AG04450 (cell line): ENCODE data around the gene TM4SF1. TPM values are rescaled to one million over a fixed set of nuclear protein-coding genes. Genes with fewer than 3 reads are reported as not detected.
"Not testable (repeated sequence)": the region's sequence is repeated elsewhere in the genome, so short reads cannot be mapped to it uniquely, and the experiment has no call there.

Source experiments
- CTCF ChIA-PET: fragments of 300-600, 350-600 bp; formaldehyde crosslinking; extraction: SDS; loops from one replicate; lab custom pipeline; 2022; ENCODE audit warnings: antibody characterized with exemption, inconsistent platforms; lab: Charles Lee
- POLR2A ChIA-PET: fragments of 350-600 bp; formaldehyde crosslinking; extraction: SDS; loops from one replicate; lab custom pipeline; 2021; ENCODE audit warnings: antibody characterized with exemption, inconsistent platforms; lab: Yijun Ruan, JAX
- DNase-seq: peaks from one replicate; pipeline ENCODE4 v3.0.0-alpha.2; 2011; ENCODE audit warnings: low read depth, low spot score
- H3K27ac ChIP-seq: one replicate; pipeline ENCODE4 v1.5.1; 2012; ENCODE audit warnings: low read depth, low read length, control low read depth
- H3K27me3 ChIP-seq: one replicate; pipeline ENCODE4 v1.6.0; 2012; ENCODE audit warnings: low read length; ENCODE audit not compliant: control insufficient read depth, insufficient read depth
- H3K4me3 ChIP-seq: 2 replicates; pipeline ENCODE4 v1.5.1; 2011; ENCODE audit warnings: mild to moderate bottlenecking, low read depth, low read length, control low read depth
- H3K9me3 ChIP-seq: 2 replicates; pipeline ENCODE4 v1.5.1; 2012; ENCODE audit warnings: low read length; ENCODE audit not compliant: control insufficient read depth, insufficient read depth
- CTCF ChIP-seq: IDR thresholded peaks from 2 replicates; pipeline ENCODE4 v1.5.1; 2011; ENCODE audit warnings: low read depth, low read length, control low read depth, inconsistent platforms
- polyA plus RNA-seq: library from polyadenylated mRNA; depleted of rRNA; stranded (reverse); fragments of >200 nt; gene quantifications from 2 replicates; pipeline ENCODE4 v1.2.3, GENCODE V29; 2011

Gene TM4SF1
- polyA plus RNA-seq, 1 experiment, result 260 TPM

- no peak for DNase-seq
- Histone ChIP-seq H3K4me3 (no peak overlapping the region), H3K9me3 (no peaks in the 10 kb centered on the region), H3K27ac (peak overlapping the region; percentile 63), H3K27me3 (no peaks in the 10 kb centered on the region)
- TF ChIP-seq CTCF, result no peak
- ChIA-PET CTCF (interaction anchor here (0.6 to 1.6 kb wide), 3 partner anchors 12 to 220 kb away, joined by 3 to 6 read pairs (median 3); no protein-coding TSS in a partner anchor), POLR2A (no interaction called here)
Measured at GRCh38 chr3:149340310-149340933, 37.0 kb downstream of the TM4SF1 start.

- no peaks in the 10 kb centered on the region for H3K9me3 ChIP-seq
- DNase-seq, result peak; percentile 79
- no peak overlapping the region for H3K4me3 ChIP-seq
- ChIA-PET CTCF (interaction anchor here (0.6 to 1.6 kb wide), 2 partner anchors 12 to 31 kb away, joined by 3 to 6 read pairs; no protein-coding TSS in a partner anchor), POLR2A (no interaction called here)
- H3K27ac ChIP-seq, result peak overlapping the region; percentile 63
- TF ChIP-seq CTCF, result no peak
- H3K27me3 ChIP-seq, result no peaks in the 10 kb centered on the region
Measured at GRCh38 chr3:149339931-149340309, 37.5 kb downstream of the TM4SF1 start.

GRCh38 chr3:149337486-149337885, 40.0 kb downstream of the TM4SF1 start:
- CTCF ChIA-PET, result interaction anchor here (1.5 kb wide), 1 partner anchor 382 kb away, joined by 4 read pairs; no protein-coding TSS in a partner anchor
- POLR2A ChIA-PET, result not testable (repeated sequence)

GRCh38 chr3:149336925-149337324, 40.5 kb downstream of the TM4SF1 start:
- ChIA-PET POLR2A (no interaction called here), CTCF (interaction anchor here (1.5 to 2.0 kb wide), 2 partner anchors 217 to 381 kb away, joined by 4 to 6 read pairs; no protein-coding TSS in a partner anchor)
- no peak overlapping the region for H3K4me3 ChIP-seq
- H3K9me3 ChIP-seq, result no peaks in the 10 kb centered on the region
- DNase-seq, result no peak
- no peak overlapping the region for H3K27ac ChIP-seq
- H3K27me3 ChIP-seq, result no peaks in the 10 kb centered on the region
- TF ChIP-seq CTCF, result no peak

More at GRCh38 chr3:149337486-149337885, 40.0 kb downstream of the TM4SF1 start:
- H3K27me3 ChIP-seq, DNase-seq, H3K27ac ChIP-seq, H3K4me3 ChIP-seq, H3K9me3 ChIP-seq: not testable (repeated sequence)

GRCh38 chr3:149333176-149333859, 44.1 kb downstream of the TM4SF1 start, which contains the start of gene TM4SF18:
Gene TM4SF18 (minus strand): TSS chr3:149333636. CDS start chr3:149333382, 254 bp downstream.
- DNase-seq, result no peak
- no peak for TF ChIP-seq CTCF
- Histone ChIP-seq H3K27me3 (no peaks in the 10 kb centered on the region), H3K9me3 (no peaks in the 10 kb centered on the region), H3K27ac (no peak within 1 kb of the TSS), H3K4me3 (no peak within 1 kb of the TSS)
- ChIA-PET POLR2A (no interaction called here), CTCF (interaction anchor here (0.8 to 4.4 kb wide), 8 partner anchors 9 to 476 kb away, joined by 3 to 21 read pairs (median 4); no protein-coding TSS in a partner anchor)
